ENCODE data around the gene RNF215. TPM values are rescaled to one million over a fixed set of nuclear protein-coding genes. Genes with fewer than 3 reads are reported as not detected.

RNF215 gene
- total RNA-seq, 1 donor from 2014 or later, result 8.6 TPM

- ATAC-seq (ENCODE audit: low read depth), result no peak
- H3K4me3 Mint-ChIP-seq, result peak overlapping the region; percentile 94
- intact Hi-C loops (cut with micrococcal nuclease), result loop anchor here (2.0 to 10.0 kb wide), 3 partner anchors 660 to 844 kb away; partner anchors contain the start of genes NF2, NIPSNAP1 and SMTN
- H3K9me3 Mint-ChIP-seq, result no peaks in the 10 kb centered on the region
- POLR2A ChIA-PET, result interaction anchor here (0.9 to 4.4 kb wide), 9 partner anchors 10 to 921 kb away, joined by 3 to 42 read pairs (median 5); partner anchors contain the start of genes CASTOR1, CCDC157, PATZ1 and SEC14L2
- no peak for DNase-seq
- no peak for TF ChIP-seq CTCF (IDR thresholded peaks at IDR 0.05)
- H3K36me3 Mint-ChIP-seq (ENCODE audit: low read depth), result peaks cover 35% of the 10 kb centered on the region
- no peaks in the 10 kb centered on the region for H3K27me3 Mint-ChIP-seq
- H3K4me1 Mint-ChIP-seq, result peaks cover 47% of the 10 kb centered on the region
- H3K27ac Mint-ChIP-seq, result peak overlapping the region; percentile 87
- CTCF ChIA-PET, result interaction anchor here (1.2 to 4.1 kb wide), 6 partner anchors 9 to 162 kb away, joined by 3 to 35 read pairs (median 6); no protein-coding TSS in a partner anchor
Measured at GRCh38 chr22:30425327-30425615, 38.1 kb upstream of the RNF215 start.

- Mint-ChIP-seq H3K36me3 (ENCODE audit: low read depth) (peaks cover 32% of the 10 kb centered on the region), H3K4me1 (peaks cover 47% of the 10 kb centered on the region), H3K9me3 (no peaks in the 10 kb centered on the region), H3K27me3 (no peaks in the 10 kb centered on the region), H3K27ac (peak overlapping the region; percentile 96), H3K4me3 (peak overlapping the region; percentile 97)
- POLR2A ChIA-PET, result interaction anchor here (0.9 to 4.4 kb wide), 22 partner anchors 10 to 922 kb away, joined by 3 to 42 read pairs (median 5); partner anchors contain the start of genes ASCC2, CASTOR1, CCDC157 and PATZ1
- TF ChIP-seq CTCF (IDR thresholded peaks at IDR 0.05), result no peak
- no peak for ATAC-seq (ENCODE audit: low read depth)
- CTCF ChIA-PET, result interaction anchor here (0.8 to 4.1 kb wide), 9 partner anchors 9 to 161 kb away, joined by 3 to 35 read pairs (median 4); partner anchors contain the start of genes CCDC157, RNF215 and SF3A1
- no peak for DNase-seq
- intact Hi-C loops (cut with micrococcal nuclease), result loop anchor here (1.0 to 10.0 kb wide), 7 partner anchors 167 to 1037 kb away; partner anchors contain the start of genes AP1B1, NF2, NIPSNAP1 and PES1
Measured at GRCh38 chr22:30424534-30425326, 37.5 kb upstream of the RNF215 start.

- Mint-ChIP-seq H3K9me3 (no peaks in the 10 kb centered on the region), H3K36me3 (ENCODE audit: low read depth) (peaks cover 33% of the 10 kb centered on the region), H3K27me3 (no peaks in the 10 kb centered on the region), H3K27ac (peak overlapping the region; percentile 96), H3K4me3 (peak overlapping the region; percentile 97), H3K4me1 (peaks cover 47% of the 10 kb centered on the region)
- intact Hi-C loops (cut with micrococcal nuclease), result loop anchor here (1.0 to 10.0 kb wide), 9 partner anchors 97 to 1037 kb away; partner anchors contain the start of genes AP1B1, NF2, NIPSNAP1 and PES1
- DNase-seq (peak; percentile 89), ATAC-seq (ENCODE audit: low read depth) (peak; percentile 88)
- POLR2A ChIA-PET, result interaction anchor here (0.6 to 4.4 kb wide), 26 partner anchors 11 to 661 kb away, joined by 3 to 42 read pairs (median 5); partner anchors contain the start of genes ASCC2, CASTOR1, CCDC157 and PES1
- CTCF ChIA-PET, result interaction anchor here (0.8 to 4.1 kb wide), 9 partner anchors 10 to 161 kb away, joined by 3 to 35 read pairs (median 4); partner anchors contain the start of genes CASTOR1, CCDC157, RNF215 and SF3A1
- no peak for TF ChIP-seq CTCF (IDR thresholded peaks at IDR 0.05)
Measured at GRCh38 chr22:30423959-30424533, 36.8 kb upstream of the RNF215 start.

GRCh38 chr22:30423301-30423958 lies 36.2 kb upstream of the RNF215 start:
- CTCF ChIA-PET, result interaction anchor here (0.8 to 4.1 kb wide), 7 partner anchors 17 to 160 kb away, joined by 3 to 35 read pairs (median 4); partner anchors contain the start of genes CASTOR1, CCDC157, RNF215 and SF3A1

More at GRCh38 chr22:30423301-30423958, 36.2 kb upstream of the RNF215 start:
- peak; percentile 16 for ATAC-seq (ENCODE audit: low read depth)
- no peak for TF ChIP-seq CTCF (IDR thresholded peaks at IDR 0.05)
- intact Hi-C loops (cut with micrococcal nuclease), result loop anchor here (1.0 to 10.0 kb wide), 6 partner anchors 97 to 1036 kb away; partner anchors contain the start of genes AP1B1, NF2, SMTN and TBC1D10A
- H3K36me3 Mint-ChIP-seq (ENCODE audit: low read depth), result peaks cover 32% of the 10 kb centered on the region
- no peaks in the 10 kb centered on the region for H3K27me3 Mint-ChIP-seq
- H3K27ac Mint-ChIP-seq, result peak overlapping the region; percentile 96
- H3K4me1 Mint-ChIP-seq, result peaks cover 47% of the 10 kb centered on the region
- peak overlapping the region; percentile 97 for H3K4me3 Mint-ChIP-seq
- POLR2A ChIA-PET, result interaction anchor here (0.5 to 4.4 kb wide), 26 partner anchors 11 to 1215 kb away, joined by 3 to 42 read pairs (median 5); partner anchors contain the start of genes ASCC2, CASTOR1, CCDC157 and PES1
- DNase-seq, result no peak
- H3K9me3 Mint-ChIP-seq, result no peaks in the 10 kb centered on the region
